Measurements from ENCODE around the gene SLC66A2.

The SLC66A2 gene

GRCh38 chr18:79861687-79862086 lies 89.8 kb downstream of the SLC66A2 start:
- no peak for DNase-seq (ENCODE audit: low read depth)
- no peak overlapping the region for H3K4me3 ChIP-seq (ENCODE audit: control insufficient read depth, low read depth, low read length)
- TF ChIP-seq, protein P1, sequence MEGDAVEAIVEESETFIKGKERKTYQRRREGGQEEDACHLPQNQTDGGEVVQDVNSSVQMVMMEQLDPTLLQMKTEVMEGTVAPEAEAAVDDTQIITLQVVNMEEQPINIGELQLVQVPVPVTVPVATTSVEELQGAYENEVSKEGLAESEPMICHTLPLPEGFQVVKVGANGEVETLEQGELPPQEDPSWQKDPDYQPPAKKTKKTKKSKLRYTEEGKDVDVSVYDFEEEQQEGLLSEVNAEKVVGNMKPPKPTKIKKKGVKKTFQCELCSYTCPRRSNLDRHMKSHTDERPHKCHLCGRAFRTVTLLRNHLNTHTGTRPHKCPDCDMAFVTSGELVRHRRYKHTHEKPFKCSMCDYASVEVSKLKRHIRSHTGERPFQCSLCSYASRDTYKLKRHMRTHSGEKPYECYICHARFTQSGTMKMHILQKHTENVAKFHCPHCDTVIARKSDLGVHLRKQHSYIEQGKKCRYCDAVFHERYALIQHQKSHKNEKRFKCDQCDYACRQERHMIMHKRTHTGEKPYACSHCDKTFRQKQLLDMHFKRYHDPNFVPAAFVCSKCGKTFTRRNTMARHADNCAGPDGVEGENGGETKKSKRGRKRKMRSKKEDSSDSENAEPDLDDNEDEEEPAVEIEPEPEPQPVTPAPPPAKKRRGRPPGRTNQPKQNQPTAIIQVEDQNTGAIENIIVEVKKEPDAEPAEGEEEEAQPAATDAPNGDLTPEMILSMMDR (IDR thresholded peaks at IDR 0.05; ENCODE audit: control insufficient read depth, insufficient read depth, low read depth, low read length, missing control alignments), result no peak

- TF ChIP-seq, protein P1 (IDR thresholded peaks at IDR 0.05; ENCODE audit: control insufficient read depth, insufficient read depth, low read depth, low read length, missing control alignments), result no peak
- no peak for DNase-seq (ENCODE audit: low read depth)
- no peak overlapping the region for H3K4me3 ChIP-seq (ENCODE audit: control insufficient read depth, low read depth, low read length)
Measured at GRCh38 chr18:79859314-79859713, 92.1 kb downstream of the SLC66A2 start.

DNA sequence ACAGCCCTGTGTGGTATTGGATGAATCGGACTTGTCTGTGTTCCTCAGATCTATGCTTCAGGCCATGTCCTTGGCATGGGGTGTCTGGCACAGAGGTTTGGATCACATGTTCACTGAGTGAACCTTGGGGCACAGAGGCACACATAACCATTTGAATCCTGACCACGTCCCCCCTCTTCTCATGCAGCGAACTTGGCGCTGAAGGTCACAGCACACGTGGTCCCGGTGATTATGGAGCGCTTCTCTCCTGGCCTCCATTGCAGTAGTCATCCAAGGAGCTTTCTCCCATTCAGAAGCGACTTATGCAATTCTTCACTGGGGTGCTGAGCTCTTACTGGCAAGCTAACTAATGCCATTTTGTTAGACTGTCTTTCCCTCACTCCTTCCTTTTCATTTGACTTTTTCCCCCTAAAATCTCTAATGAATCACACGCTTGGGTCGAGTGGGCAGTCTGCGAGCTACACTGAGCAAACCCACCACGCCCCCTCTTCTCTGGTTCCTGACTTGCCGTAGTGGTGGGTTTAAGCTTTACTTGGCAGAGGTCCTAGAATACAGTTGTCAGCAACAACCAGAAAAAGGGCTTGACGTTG lies 94.3 kb downstream of the SLC66A2 start:
- no peak overlapping the region for H3K4me3 ChIP-seq (ENCODE audit: control insufficient read depth, low read depth, low read length)
- TF ChIP-seq, protein P1 (IDR thresholded peaks at IDR 0.05; ENCODE audit: control insufficient read depth, insufficient read depth, low read depth, low read length, missing control alignments), result no peak
- DNase-seq (ENCODE audit: low read depth), result peak; percentile 10

DNA sequence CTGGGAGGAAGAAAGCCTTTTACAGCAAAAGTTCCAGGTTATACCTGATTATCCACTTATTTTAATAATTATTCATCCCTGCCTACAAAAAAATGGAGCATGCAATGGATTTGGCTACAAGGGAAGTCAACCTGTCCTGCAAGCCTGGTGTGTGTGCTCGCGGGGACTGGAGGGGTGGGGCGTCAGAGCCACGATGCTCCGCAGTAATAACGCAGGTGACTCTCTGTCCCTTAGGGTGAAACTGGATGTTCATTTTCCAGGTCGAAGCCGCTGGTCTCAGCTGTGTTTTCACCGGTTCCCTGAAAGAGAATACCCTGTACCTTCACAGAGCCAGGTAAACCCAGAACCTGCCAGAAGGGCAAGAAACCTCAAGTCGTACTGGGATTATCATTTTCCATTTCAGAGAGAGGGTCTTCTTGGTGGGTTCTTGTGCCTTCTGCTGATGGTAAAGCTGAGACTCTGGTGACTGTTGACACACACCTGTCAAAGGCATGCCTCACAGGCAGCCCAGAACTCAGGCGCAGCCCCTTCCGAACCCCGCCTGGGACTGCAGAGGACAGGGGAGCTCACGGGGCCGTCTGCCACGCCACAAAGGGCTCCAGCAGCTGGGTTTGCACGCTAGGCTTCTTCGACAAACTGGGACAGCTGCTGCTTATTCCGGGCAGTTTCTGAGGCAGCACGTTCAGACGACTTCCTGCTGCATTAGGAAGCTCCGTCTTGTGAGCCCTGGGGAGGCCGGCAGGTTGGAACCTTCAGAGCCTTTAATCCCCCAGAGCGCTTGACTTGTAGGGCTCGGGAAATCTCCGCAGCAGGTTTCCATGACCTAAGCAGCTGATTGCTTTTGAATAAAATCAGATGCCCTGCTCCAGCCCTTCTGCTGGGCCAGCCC lies 95.1 kb downstream of the SLC66A2 start:
- TF ChIP-seq, protein P1 (IDR thresholded peaks at IDR 0.05; ENCODE audit: control insufficient read depth, insufficient read depth, low read depth, low read length, missing control alignments), result no peak
- no peak for DNase-seq (ENCODE audit: low read depth)
- H3K4me3 ChIP-seq (ENCODE audit: control insufficient read depth, low read depth, low read length), result no peak overlapping the region

- no peak overlapping the region for H3K4me3 ChIP-seq (ENCODE audit: control insufficient read depth, low read depth, low read length)
- TF ChIP-seq, protein P1 (IDR thresholded peaks at IDR 0.05; ENCODE audit: control insufficient read depth, insufficient read depth, low read depth, low read length, missing control alignments), result no peak
- DNase-seq (ENCODE audit: low read depth), result no peak
Measured at GRCh38 chr18:79855147-79855933, 96.1 kb downstream of the SLC66A2 start.

DNA sequence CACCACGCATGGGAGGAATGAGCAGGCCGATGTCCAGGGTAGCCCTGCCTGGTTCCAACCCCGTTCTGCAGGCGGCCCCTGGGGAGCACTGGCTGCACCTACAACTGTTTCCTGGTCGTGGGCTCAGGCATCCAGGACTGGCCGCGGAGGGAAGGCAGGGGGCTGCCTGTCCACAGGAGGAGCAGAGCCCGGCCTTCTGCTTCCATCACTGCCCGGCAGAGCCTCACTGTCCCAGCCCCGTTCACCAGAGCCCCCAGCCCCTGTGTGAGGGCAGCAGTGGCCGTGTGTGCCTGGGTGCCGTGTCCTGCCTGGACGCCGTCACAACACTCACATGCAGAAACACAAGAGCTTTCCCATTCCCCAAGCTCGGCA lies 97.5 kb downstream of the SLC66A2 start:
- DNase-seq (ENCODE audit: low read depth), result no peak
- TF ChIP-seq, protein P1 (IDR thresholded peaks at IDR 0.05; ENCODE audit: control insufficient read depth, insufficient read depth, low read depth, low read length, missing control alignments), result no peak
- no peak overlapping the region for H3K4me3 ChIP-seq (ENCODE audit: control insufficient read depth, low read depth, low read length)
